K562 (cell line): ENCODE measurements around the gene UBE2K. TPM values are rescaled to one million over a fixed set of nuclear protein-coding genes. Genes with fewer than 3 reads are reported as not detected.

ENCODE experiments used
- ATAC-seq: fragments of 200-7000 bp; cut with Tn5 transposase; 3 replicates; pipeline ENCODE4 v1.9.1; 2020; ENCODE audit warnings: moderate library complexity
- BruUV-seq: library from RNA; stranded (reverse); fragments of 400-500 nt; replicated peaks from 2 replicates; lab custom pipeline; 2021; lab: Mats Ljungman, UMichigan
- CTCF ChIA-PET: fragments of 300-600 bp; formaldehyde crosslinking; extraction: SDS; loops from one replicate; lab custom pipeline; 2021; ENCODE audit warnings: low intra/inter-chr PET ratio; lab: Yijun Ruan, JAX
- POLR2A ChIA-PET: fragments of 300-600, 350-650 bp; sonication (Branson Sonifier 250); formaldehyde crosslinking; extraction: SDS; loops from one replicate; lab custom pipeline; 2021; ENCODE audit warnings: antibody characterized with exemption, inconsistent platforms; lab: Yijun Ruan, JAX
- DNase-seq, 4 experiments: peaks; one replicate each; pipeline versions ENCODE4 v3.0.0 to v3.0.0-alpha.2; 2011 to 2018; ENCODE audit warnings: low spot score in 3 of 4, mixed read lengths in 3 of 4; ENCODE audit errors: extremely low read depth in 1 of 4
- FAIRE-seq: peaks from 2 replicates; lab custom pipeline; 2011; peaks lifted over from hg19 to GRCh38; lab: Jason Lieb, UNC
- H2AFZ ChIP-seq: 2 replicates; pipeline ENCODE4 v1.6.0; 2011; ENCODE audit warnings: low read depth, low read length, control low read depth, inconsistent platforms
- H3K27ac ChIP-seq: fragments of 200-600 bp; 3 replicates; pipeline ENCODE4 v1.8.0; 2011; ENCODE audit warnings: low read depth, mild to moderate bottlenecking, control low read depth, inconsistent platforms, low read length, moderate library complexity, mixed read lengths; ENCODE audit errors: extremely low read depth
- H3K27me3 ChIP-seq, 2 experiments: fragments of 300-600 bp in 1 of 2; 2 replicates in 1 of 2; 3 replicates in 1 of 2; pipeline versions ENCODE4 v1.6.0 to v1.8.0; 2011; ENCODE audit warnings: inconsistent platforms in 2 of 2, low read length in 2 of 2, mild to moderate bottlenecking in 1 of 2, mixed read lengths in 1 of 2, moderate library complexity in 1 of 2; ENCODE audit not compliant: control insufficient read depth in 2 of 2, insufficient read depth in 2 of 2
- H3K36me3 ChIP-seq: fragments of 300-600 bp; 3 replicates; pipeline ENCODE4 v1.8.0; 2011; ENCODE audit warnings: mild to moderate bottlenecking, low read length, inconsistent platforms; ENCODE audit not compliant: control insufficient read depth, insufficient read depth
- H3K4me1 ChIP-seq, 2 experiments: fragments of 200-600 bp in 1 of 2; replicated peaks in 1 of 2; 2 replicates in 1 of 2; 3 replicates in 1 of 2; pipeline versions ENCODE4 v1.5.1 to v1.8.0; 2011; ENCODE audit warnings: inconsistent platforms in 2 of 2, low read length in 2 of 2, mild to moderate bottlenecking in 1 of 2, mixed read lengths in 1 of 2, moderate library complexity in 1 of 2; ENCODE audit not compliant: control insufficient read depth in 2 of 2, insufficient read depth in 2 of 2
- H3K4me2 ChIP-seq: 2 replicates; pipeline ENCODE4 v1.6.1; 2011; ENCODE audit warnings: low read length, control low read depth, inconsistent platforms, mixed read lengths; ENCODE audit not compliant: insufficient read depth
- H3K4me3 ChIP-seq: fragments of 200-600 bp; sonication (generic), shearing (Covaris generic); 2 replicates; pipeline ENCODE4 v1.5.1; 2016; ENCODE audit warnings: control low read depth, inconsistent platforms
- H3K79me2 ChIP-seq: fragments of 200-600 bp; 3 replicates; pipeline ENCODE4 v1.8.0; 2011; ENCODE audit warnings: low read length, inconsistent platforms; ENCODE audit not compliant: control insufficient read depth, insufficient read depth
- H3K9ac ChIP-seq, 2 experiments: 2 replicates each; pipeline versions ENCODE4 v1.6.0 to v1.6.1; 2011; ENCODE audit warnings: low read depth in 2 of 2, low read length in 2 of 2, control low read depth in 1 of 2, inconsistent platforms in 1 of 2, mild to moderate bottlenecking in 1 of 2, mixed read lengths in 1 of 2; ENCODE audit not compliant: insufficient read depth in 1 of 2
- H3K9me1 ChIP-seq: one replicate; pipeline ENCODE4 v1.6.0; 2011; ENCODE audit warnings: inconsistent platforms, mild to moderate bottlenecking, low read length, moderate library complexity; ENCODE audit not compliant: control insufficient read depth, insufficient read depth
- H3K9me3 ChIP-seq: replicated peaks from 2 replicates; pipeline ENCODE4 v1.5.1; 2011; ENCODE audit warnings: low read depth, low read length, inconsistent platforms; ENCODE audit not compliant: control insufficient read depth, insufficient read depth
- H4K20me1 ChIP-seq: replicated peaks from 2 replicates; pipeline ENCODE4 v1.6.1; 2011; ENCODE audit warnings: low read length, inconsistent platforms, mixed read lengths; ENCODE audit not compliant: control insufficient read depth, insufficient read depth
- ATF7 ChIP-seq: fragments of 450-650 bp; IDR thresholded peaks from 2 replicates; pipeline ENCODE4 v1.7.1; 2014; ENCODE audit warnings: mild to moderate bottlenecking, moderate library complexity
- CTBP1 ChIP-seq: fragments of 450-650 bp; IDR thresholded peaks from 2 replicates; pipeline ENCODE4 v1.6.1; 2016; ENCODE audit warnings: borderline replicate concordance
- ETS2 ChIP-seq: IDR thresholded peaks from 2 replicates; pipeline ENCODE4 v1.6.1; 2016; ENCODE audit warnings: borderline replicate concordance, missing genetic modification characterization, mild to moderate bottlenecking, moderate library complexity, missing compliant biosample characterization; ENCODE audit not compliant: poor library complexity, severe bottlenecking
- FOXM1 ChIP-seq, 2 experiments: fragments of 450-650 bp in 1 of 2; sonication (generic) in 1 of 2; formaldehyde crosslinking in 1 of 2; IDR thresholded peaks; 2 replicates each; pipeline versions ENCODE4 v1.6.1 to v1.9.0; 2017 to 2022; ENCODE audit warnings: low read depth in 2 of 2, mild to moderate bottlenecking in 2 of 2, missing genetic modification reagents in 1 of 2, moderate library complexity in 1 of 2
- HDAC2 ChIP-seq: fragments of 450-650 bp; IDR thresholded peaks from 2 replicates; pipeline ENCODE4 v1.6.1; 2016; ENCODE audit warnings: mild to moderate bottlenecking
- KDM5B ChIP-seq: fragments of 200-600 bp; sonication (generic); IDR thresholded peaks from 2 replicates; pipeline ENCODE4 v1.6.1; 2012; ENCODE audit warnings: low read depth, mild to moderate bottlenecking, moderate library complexity, low read length, control low read depth, inconsistent platforms; ENCODE audit not compliant: insufficient replicate concordance
- MAFG ChIP-seq: fragments of 450-650 bp; conservative IDR thresholded peaks from 2 replicates; pipeline ENCODE4 v1.6.1; 2016; ENCODE audit warnings: missing genetic modification characterization, missing compliant biosample characterization
- MECOM ChIP-seq: fragments of 250-450 bp; sonication (Bioruptor Pico); IDR thresholded peaks from 2 replicates; pipeline ENCODE4 v1.8.0; 2022; ENCODE audit warnings: inconsistent platforms
- NONO ChIP-seq, 2 experiments: fragments of 200-400 bp in 1 of 2; fragments of 450-650 bp in 1 of 2; formaldehyde crosslinking in 1 of 2; IDR thresholded peaks; 2 replicates each; pipeline ENCODE4 v1.6.1; 2017; ENCODE audit warnings: low read depth in 2 of 2, mild to moderate bottlenecking in 2 of 2, moderate library complexity in 2 of 2, low read length in 1 of 2
- RFX7 ChIP-seq: fragments of 250-450 bp; sonication (Bioruptor Pico); IDR thresholded peaks from 2 replicates; pipeline ENCODE4 v1.5.1; 2021; ENCODE audit warnings: mild to moderate bottlenecking
- SAP30 ChIP-seq: fragments of 200-600 bp; sonication (generic); IDR thresholded peaks from 2 replicates; pipeline ENCODE4 v1.6.1; 2012; ENCODE audit warnings: borderline replicate concordance, low read depth, mild to moderate bottlenecking, moderate library complexity, low read length, control low read depth, inconsistent platforms; ENCODE audit not compliant: insufficient read depth, poor library complexity, severe bottlenecking
- TSC22D4 ChIP-seq: fragments of 450-650 bp; IDR thresholded peaks from 2 replicates; pipeline ENCODE4 v1.6.1; 2016; ENCODE audit warnings: missing genetic modification characterization, missing biosample characterization, control low read depth
- ZNF239 ChIP-seq: fragments of 250-450 bp; sonication (Bioruptor Pico); IDR thresholded peaks from 2 replicates; pipeline ENCODE4 v1.4.0; 2020; ENCODE audit warnings: mild to moderate bottlenecking
- ZNF354B ChIP-seq: fragments of 250-450 bp; sonication (Bioruptor Pico); IDR thresholded peaks from 2 replicates; pipeline ENCODE4 v1.4.0; 2020
- ZNF561 ChIP-seq: fragments of 450-650 bp; formaldehyde crosslinking; conservative IDR thresholded peaks from 2 replicates; pipeline ENCODE4 v1.4.0; 2020; ENCODE audit warnings: mild to moderate bottlenecking, moderate library complexity
- ZZZ3 ChIP-seq: fragments of 450-650 bp; IDR thresholded peaks from 2 replicates; pipeline ENCODE4 v1.6.1; 2016; ENCODE audit warnings: antibody characterized with exemption, mild to moderate bottlenecking, moderate library complexity
- WGBS: fragments of 100-300 bp; shearing (Covaris generic); methylation state at CpG from one replicate; pipeline ENCODE4 v1.1.6; 2016; ENCODE audit warnings: low coverage, mixed read lengths; ENCODE audit not compliant: insufficient coverage; ENCODE audit errors: missing lambda C conversion rate; 5-methylcytosine and 5-hydroxymethylcytosine counted together
- in situ Hi-C: fragments of 300-500 bp; cut with MboI; formaldehyde crosslinking; loops from 4 replicates; pipeline ENCODE4 v1.15.0; 2018; ENCODE audit warnings: inconsistent platforms, mixed read lengths
- intact Hi-C: fragments of 100-400 bp; cut with micrococcal nuclease; formaldehyde crosslinking; loops from 2 replicates; pipeline ENCODE4 v1.14.2; 2022
- polyA plus RNA-seq, 8 experiments: library from polyadenylated mRNA; depleted of rRNA in 4 of 8; stranded (reverse) in 5 of 8; unstranded in 3 of 8; fragments of >200 nt; fragmentation: Nextera tagmentation in 2 of 8; fragmentation: Illumina TruSeq in 1 of 8; extraction: Ambion mirVana in 2 of 8; extraction: Trizol in 1 of 8; gene quantifications; 2 replicates each; pipeline versions ENCODE4 v1.2.1 to v1.2.3, GENCODE V29; 2011 to 2014; ENCODE audit warnings: inconsistent platforms in 1 of 8, missing spikeins in 1 of 8
- total RNA-seq, 7 experiments: library from RNA; depleted of rRNA in 6 of 7; stranded (reverse); fragments of >200 nt in 6 of 7; fragmentation: Illumina TruSeq in 2 of 7; extraction: Trizol in 2 of 7; gene quantifications; 2 replicates each; pipeline versions ENCODE4 v1.2.1 to v1.2.3, GENCODE V29; 2011 to 2021; ENCODE audit warnings: low replicate concordance in 1 of 7
- TF ChIP-seq, protein P1 (sequence below): fragments of 450-650 bp; IDR thresholded peaks from 2 replicates; pipeline ENCODE4 v1.6.1; 2016
- TF ChIP-seq, protein P2 (sequence below): sonication (generic); formaldehyde crosslinking; IDR thresholded peaks from 2 replicates; pipeline ENCODE4 v1.8.1; 2023; ENCODE audit warnings: mild to moderate bottlenecking, missing genetic modification reagents
- TF ChIP-seq, protein P3 (sequence below): fragments of 250-450 bp; sonication (Bioruptor Pico); IDR thresholded peaks from 2 replicates; pipeline ENCODE4 v1.8.0; 2021; ENCODE audit warnings: mild to moderate bottlenecking, moderate library complexity

The UBE2K gene
- total and polyA plus RNA-seq, 9 of the 15 experiments (the other 6 are each of a cell fraction or from before 2014, with no cell fraction given), result 29.8 to 190 (median 62.6) TPM

DNA sequence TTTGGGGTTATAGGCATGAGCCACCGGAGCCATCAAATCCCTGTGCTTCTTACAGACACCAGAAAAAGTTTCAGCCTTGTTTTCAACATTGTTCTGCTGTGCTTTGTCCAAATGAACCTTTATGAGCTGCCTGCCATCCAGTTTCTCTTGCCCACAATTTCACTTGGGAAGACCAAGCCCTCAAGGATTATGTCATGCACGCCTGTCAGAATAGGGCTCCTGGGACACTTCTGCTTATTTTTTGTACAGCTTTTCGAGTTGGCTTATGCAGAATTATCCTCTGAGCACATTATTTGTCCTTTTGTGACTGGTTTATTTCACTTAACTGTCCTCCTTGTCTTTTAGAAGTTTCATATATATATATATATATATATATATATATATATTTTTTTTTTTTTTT lies 16.2 kb downstream of the UBE2K start:
- no peak overlapping the region for H3K4me3 ChIP-seq
- 100% methylated on average over 3 of the region's 3 CpGs for WGBS
- no peak overlapping the region for H3K27ac ChIP-seq
- no peaks in the 10 kb centered on the region for H3K9me1 ChIP-seq
- intact Hi-C loops (no loop called here), in situ Hi-C loops (no loop called here)
- H3K79me2 ChIP-seq, result peaks cover 94% of the 10 kb centered on the region
- DNase-seq (no peak), ATAC-seq (no peak), FAIRE-seq (no peak)
- H3K36me3 ChIP-seq, result peaks cover 46% of the 10 kb centered on the region; the same call in 2 of the 3 replicates
- ChIA-PET POLR2A (no interaction called here), CTCF (no interaction called here)
- H4K20me1 ChIP-seq, result 0 out of 2 replicates have a peak, but pooled peaks cover 11% of the 10 kb centered on the region
- TF ChIP-seq HDAC2, result no peak
- TF ChIP-seq ATF7, result no peak
- no peak for TF ChIP-seq ZZZ3
- TF ChIP-seq, protein P1, sequence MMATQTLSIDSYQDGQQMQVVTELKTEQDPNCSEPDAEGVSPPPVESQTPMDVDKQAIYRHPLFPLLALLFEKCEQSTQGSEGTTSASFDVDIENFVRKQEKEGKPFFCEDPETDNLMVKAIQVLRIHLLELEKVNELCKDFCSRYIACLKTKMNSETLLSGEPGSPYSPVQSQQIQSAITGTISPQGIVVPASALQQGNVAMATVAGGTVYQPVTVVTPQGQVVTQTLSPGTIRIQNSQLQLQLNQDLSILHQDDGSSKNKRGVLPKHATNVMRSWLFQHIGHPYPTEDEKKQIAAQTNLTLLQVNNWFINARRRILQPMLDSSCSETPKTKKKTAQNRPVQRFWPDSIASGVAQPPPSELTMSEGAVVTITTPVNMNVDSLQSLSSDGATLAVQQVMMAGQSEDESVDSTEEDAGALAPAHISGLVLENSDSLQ, result no peak
- TF ChIP-seq SAP30, result no peak
- no peak for TF ChIP-seq RFX7 (CRISPR knock-in tag)
- no peak for TF ChIP-seq ZNF239 (CRISPR knock-in tag)
- no peak for TF ChIP-seq MECOM (CRISPR knock-in tag)
- TF ChIP-seq ETS2 (tag), result no peak
- no peak for TF ChIP-seq KDM5B
- TF ChIP-seq ZNF354B (CRISPR knock-in tag), result no peak
- TF ChIP-seq, protein P2, sequence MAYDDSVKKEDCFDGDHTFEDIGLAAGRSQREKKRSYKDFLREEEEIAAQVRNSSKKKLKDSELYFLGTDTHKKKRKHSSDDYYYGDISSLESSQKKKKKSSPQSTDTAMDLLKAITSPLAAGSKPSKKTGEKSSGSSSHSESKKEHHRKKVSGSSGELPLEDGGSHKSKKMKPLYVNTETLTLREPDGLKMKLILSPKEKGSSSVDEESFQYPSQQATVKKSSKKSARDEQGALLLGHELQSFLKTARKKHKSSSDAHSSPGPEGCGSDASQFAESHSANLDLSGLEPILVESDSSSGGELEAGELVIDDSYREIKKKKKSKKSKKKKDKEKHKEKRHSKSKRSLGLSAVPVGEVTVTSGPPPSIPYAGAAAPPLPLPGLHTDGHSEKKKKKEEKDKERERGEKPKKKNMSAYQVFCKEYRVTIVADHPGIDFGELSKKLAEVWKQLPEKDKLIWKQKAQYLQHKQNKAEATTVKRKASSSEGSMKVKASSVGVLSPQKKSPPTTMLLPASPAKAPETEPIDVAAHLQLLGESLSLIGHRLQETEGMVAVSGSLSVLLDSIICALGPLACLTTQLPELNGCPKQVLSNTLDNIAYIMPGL (CRISPR knock-in tag), result no peak
- no peak for TF ChIP-seq NONO (IDR thresholded peaks at IDR 0.05; ENCODE audit: low read depth in 2 of 2, low read length in 1 of 2)
- TF ChIP-seq CTBP1, result no peak
- no peak for TF ChIP-seq ZNF561 (CRISPR knock-in tag)
- TF ChIP-seq FOXM1 (IDR thresholded peaks at IDR 0.05; ENCODE audit: low read depth), result no peak
- no peak for TF ChIP-seq FOXM1 (CRISPR knock-in tag; IDR thresholded peaks at IDR 0.05; ENCODE audit: low read depth)
- TF ChIP-seq MAFG (tag), result no peak
- TF ChIP-seq TSC22D4 (tag), result no peak
- TF ChIP-seq, protein P3, sequence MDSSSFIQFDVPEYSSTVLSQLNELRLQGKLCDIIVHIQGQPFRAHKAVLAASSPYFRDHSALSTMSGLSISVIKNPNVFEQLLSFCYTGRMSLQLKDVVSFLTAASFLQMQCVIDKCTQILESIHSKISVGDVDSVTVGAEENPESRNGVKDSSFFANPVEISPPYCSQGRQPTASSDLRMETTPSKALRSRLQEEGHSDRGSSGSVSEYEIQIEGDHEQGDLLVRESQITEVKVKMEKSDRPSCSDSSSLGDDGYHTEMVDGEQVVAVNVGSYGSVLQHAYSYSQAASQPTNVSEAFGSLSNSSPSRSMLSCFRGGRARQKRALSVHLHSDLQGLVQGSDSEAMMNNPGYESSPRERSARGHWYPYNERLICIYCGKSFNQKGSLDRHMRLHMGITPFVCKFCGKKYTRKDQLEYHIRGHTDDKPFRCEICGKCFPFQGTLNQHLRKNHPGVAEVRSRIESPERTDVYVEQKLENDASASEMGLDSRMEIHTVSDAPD (CRISPR knock-in tag), result no peak
- peaks cover 3 to 9% of the 10 kb centered on the region in 2 experiments; a peak in 3 of 5 replicates for H3K4me1 ChIP-seq
- no peak overlapping the region for H3K4me2 ChIP-seq
- no peak overlapping the region for H3K9ac ChIP-seq
- H2AFZ ChIP-seq, result no peak overlapping the region
- BruUV-seq, result no TSS peak
- H3K9me3 ChIP-seq, result no peaks in the 10 kb centered on the region
- no peaks in the 10 kb centered on the region for H3K27me3 ChIP-seq
